ENCODE data around the gene CCDC159.

Gene CCDC159

DNA sequence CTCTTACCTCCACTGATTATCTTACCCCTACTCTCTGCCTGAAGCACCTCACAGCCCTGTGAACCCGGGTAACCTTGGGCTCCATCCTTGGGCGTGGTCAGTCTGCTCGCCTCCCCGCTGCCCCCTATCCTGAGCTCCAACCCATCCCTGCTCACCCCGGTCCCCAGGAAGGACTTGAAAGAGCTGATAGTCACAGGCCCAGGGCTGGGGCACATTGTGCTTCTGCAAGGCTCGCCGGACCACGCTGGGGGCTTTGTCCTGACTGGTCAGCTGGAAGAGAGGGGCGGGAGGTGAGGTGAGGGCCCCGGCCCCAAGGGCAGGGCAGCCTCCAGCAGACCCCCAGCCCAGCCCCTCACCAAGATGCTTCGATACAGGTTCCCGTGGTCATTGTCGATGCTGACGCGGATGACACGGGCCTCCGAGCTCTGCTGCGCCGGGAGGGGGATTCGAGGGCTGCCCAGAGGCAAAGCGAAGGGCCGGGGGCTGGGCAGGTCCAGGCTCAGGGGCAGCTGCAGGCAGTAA is 50.8 kb downstream of the CCDC159 start:
- DNase-seq: no peak

DNA sequence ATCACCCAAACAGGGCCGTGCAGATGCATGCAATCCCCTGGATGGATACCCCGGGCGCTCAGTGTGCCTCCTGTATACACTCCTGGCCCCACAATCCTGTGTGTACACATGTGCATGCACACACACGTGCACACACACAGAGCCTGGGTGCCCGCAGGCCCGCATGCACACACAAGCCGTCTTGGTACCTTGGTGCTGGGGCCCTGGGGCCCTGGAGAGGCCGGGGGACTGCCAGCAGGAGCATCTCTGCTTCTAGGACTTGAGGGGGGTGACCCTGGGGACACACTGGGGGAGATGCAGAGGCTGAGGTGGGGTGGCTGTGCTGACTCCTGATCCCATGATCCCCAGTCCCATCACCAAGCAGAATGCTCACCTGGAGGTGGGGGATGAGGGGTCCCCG is 53.3 kb downstream of the CCDC159 start:
- DNase-seq: no peak

- no peak for DNase-seq
Observed at GRCh38 chr19:11400798-11401197, 54.5 kb downstream of the CCDC159 start.

GRCh38 chr19:11401808-11402543 is 55.7 kb downstream of the CCDC159 start:
- DNase-seq: no peak

Data from CD4-positive, alpha-beta T cell treated with Interleukin-12 subunit alpha and Interleukin-12 subunit beta, for 1 hour (primary cell).